Naive thymus-derived CD4-positive, alpha-beta T cell (primary cell): Measurements from ENCODE around the gene TLX2. TPM values are rescaled to one million over a fixed set of nuclear protein-coding genes. Genes with fewer than 3 reads are reported as not detected.
A peak's percentile ranks its signal among the peaks of the same experiment; 100 is the strongest.

ENCODE experiments used
- ATAC-seq: fragments of 150-1000 bp; cut with Tn5 transposase; 2 replicates; pipeline ENCODE4 v1.10.0; 2021; ENCODE audit warnings: mild to moderate bottlenecking, moderate library complexity
- CTCF ChIA-PET: fragments of 350-600 bp; sonication (Branson Sonifier 250); formaldehyde crosslinking; loops from one replicate; lab custom pipeline; 2021; ENCODE audit warnings: antibody characterized with exemption; lab: Charles Lee
- POLR2A ChIA-PET: fragments of 350-600 bp; sonication (Branson Sonifier 250); formaldehyde crosslinking; loops from one replicate; lab custom pipeline; 2021; ENCODE audit warnings: antibody characterized with exemption, inconsistent platforms; lab: Charles Lee
- DNase-seq, 9 donors: peaks; one replicate each; pipeline versions ENCODE4 v3.0.0 to v3.0.0-alpha.2; 2020 to 2022; ENCODE audit warnings: mixed read lengths in 1 of 9
- H3K27ac ChIP-seq: one replicate; pipeline ENCODE4 v1.7.0; 2013; ENCODE audit warnings: mild to moderate bottlenecking, low read depth, low read length, moderate library complexity
- H3K27me3 ChIP-seq, 2 donors: one replicate each; pipeline ENCODE4 v1.7.0; 2013; ENCODE audit warnings: low read length in 2 of 2, mild to moderate bottlenecking in 2 of 2, moderate library complexity in 2 of 2; ENCODE audit not compliant: control insufficient read depth in 2 of 2, insufficient read depth in 2 of 2
- H3K36me3 ChIP-seq, 3 experiments: 1 replicate in 2 of 3; 2 replicates in 1 of 3; pipeline ENCODE4 v1.7.0; 2013; ENCODE audit warnings: low read length in 3 of 3, mild to moderate bottlenecking in 3 of 3, moderate library complexity in 1 of 3; ENCODE audit not compliant: insufficient read depth in 3 of 3, control insufficient read depth in 2 of 3
- H3K4me1 ChIP-seq, 2 donors: one replicate each; pipeline ENCODE4 v1.7.0; 2013; ENCODE audit warnings: low read length in 2 of 2, mild to moderate bottlenecking in 2 of 2, moderate library complexity in 1 of 2; ENCODE audit not compliant: control insufficient read depth in 2 of 2, insufficient read depth in 2 of 2
- H3K4me3 ChIP-seq: 2 replicates; pipeline ENCODE4 v1.7.0; 2013; ENCODE audit warnings: mild to moderate bottlenecking, low read length
- H3K9me3 ChIP-seq, 3 experiments: 1 replicate in 2 of 3; 2 replicates in 1 of 3; pipeline ENCODE4 v1.7.0; 2013; ENCODE audit warnings: low read length in 3 of 3; ENCODE audit not compliant: control insufficient read depth in 2 of 3
- H3K27ac Mint-ChIP-seq, 9 donors: one replicate each; pipeline ENCODE4 v1.8.0; 2020 to 2022; ENCODE audit warnings: mixed read lengths in 9 of 9, mild to moderate bottlenecking in 8 of 9, moderate library complexity in 5 of 9, inconsistent platforms in 2 of 9
- H3K27me3 Mint-ChIP-seq, 5 donors: one replicate each; pipeline ENCODE4 v1.8.0; 2021 to 2022; ENCODE audit warnings: mixed read lengths in 5 of 5, mild to moderate bottlenecking in 1 of 5
- H3K36me3 Mint-ChIP-seq, 5 donors: one replicate each; pipeline ENCODE4 v1.8.0; 2020 to 2022; ENCODE audit warnings: mixed read lengths in 5 of 5, mild to moderate bottlenecking in 3 of 5, inconsistent platforms in 1 of 5
- H3K4me1 Mint-ChIP-seq, 7 donors: one replicate each; pipeline ENCODE4 v1.8.0; 2020 to 2022; ENCODE audit warnings: mixed read lengths in 7 of 7, mild to moderate bottlenecking in 3 of 7, inconsistent platforms in 1 of 7
- H3K4me3 Mint-ChIP-seq, 10 donors: one replicate each; pipeline ENCODE4 v1.8.0; 2020 to 2022; ENCODE audit warnings: mild to moderate bottlenecking in 10 of 10, mixed read lengths in 10 of 10, moderate library complexity in 6 of 10, inconsistent platforms in 2 of 10
- H3K9me3 Mint-ChIP-seq, 11 donors: one replicate each; pipeline ENCODE4 v1.8.0; 2020 to 2022; ENCODE audit warnings: mixed read lengths in 11 of 11, mild to moderate bottlenecking in 4 of 11, inconsistent platforms in 1 of 11, moderate library complexity in 1 of 11
- intact Hi-C, 2 donors: fragments of 100-400 bp; cut with micrococcal nuclease; formaldehyde crosslinking; loops; one replicate each; pipeline ENCODE4 v1.15.1; 2023
- polyA plus RNA-seq, 2 donors: library from polyadenylated mRNA; unstranded; fragments of 300-500 nt; fragmentation: Illumina TruSeq; gene quantifications; one replicate each; pipeline ENCODE4 v1.2.3, GENCODE V29; 2021
- total RNA-seq, 6 experiments: library from RNA in 5 of 6; stranded (reverse) in 5 of 6; gene quantifications; 1 replicate in 5 of 6; 2 replicates in 1 of 6; pipeline ENCODE4 v1.2.3 and lab custom pipeline; 2021 to 2026

Gene TLX2
- total and polyA plus RNA-seq, 7 experiments from 2014 or later: 0.34 to 0.66 TPM; not detected in 5

- no peak for ATAC-seq
- CTCF ChIA-PET: interaction anchor here (0.7 kb wide), 1 partner anchor 143 kb away, joined by 3 read pairs; no protein-coding TSS in a partner anchor
- Histone ChIP-seq H3K4me3 (no peak overlapping the region), H3K27me3 (peaks cover 5 to 9% of the 10 kb centered on the region in 2 donors), H3K4me1 (no peaks in the 10 kb centered on the region), H3K27ac (no peak overlapping the region), H3K36me3 (peaks cover 0 to 14% (median 6%) of the 10 kb centered on the region in 3 experiments), H3K9me3 (no peaks in the 10 kb centered on the region)
- no peak overlapping the region for H3K4me3 Mint-ChIP-seq
- H3K27ac Mint-ChIP-seq: no peak overlapping the region
- POLR2A ChIA-PET: interaction anchor here (0.7 to 2.3 kb wide), 3 partner anchors 9 to 15 kb away, joined by 3 to 7 read pairs (median 4); partner anchors contain the start of gene PCGF1
- intact Hi-C loops: no loop called here
- H3K9me3 Mint-ChIP-seq: peaks cover 0 to 2% (median 0%) of the 10 kb centered on the region in 11 donors
- peaks cover 36 to 39% (median 38%) of the 10 kb centered on the region in 5 donors for H3K27me3 Mint-ChIP-seq
- no peak for DNase-seq
- peaks cover 0 to 17% (median 12%) of the 10 kb centered on the region in 7 donors for H3K4me1 Mint-ChIP-seq
- H3K36me3 Mint-ChIP-seq: peaks cover 8 to 23% (median 20%) of the 10 kb centered on the region in 5 donors
Observed at GRCh38 chr2:74522516-74522915, 8.3 kb downstream of the TLX2 start.

DNA sequence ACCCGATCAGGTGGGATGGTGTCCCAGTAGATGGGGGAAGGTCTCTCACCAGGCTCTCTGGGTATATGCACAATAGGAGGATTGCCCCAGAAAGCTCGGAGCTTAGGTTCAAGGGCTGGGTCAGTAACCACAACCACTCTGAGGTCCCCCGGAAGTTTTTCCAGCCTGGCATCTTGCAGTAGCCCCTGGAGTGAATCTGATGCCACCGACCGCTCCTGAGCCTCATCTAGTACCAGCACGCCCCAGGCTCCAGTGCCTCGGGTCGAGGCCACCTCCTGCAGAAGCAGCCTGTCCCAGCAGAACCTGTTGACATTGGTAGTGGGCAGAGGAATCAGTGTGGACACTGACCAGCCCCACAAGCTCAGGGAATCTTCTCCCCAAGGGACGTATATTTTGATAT, 9.8 kb downstream of the TLX2 start:
- peaks cover 0 to 23% (median 6%) of the 10 kb centered on the region in 3 experiments for H3K36me3 ChIP-seq
- H3K4me3 ChIP-seq: no peak overlapping the region
- ATAC-seq (no peak), DNase-seq (no peak)
- peaks cover 0 to 10% of the 10 kb centered on the region in 2 donors for H3K4me1 ChIP-seq
- intact Hi-C loops: no loop called here
- no peaks in the 10 kb centered on the region for H3K9me3 ChIP-seq
- POLR2A ChIA-PET: no interaction called here
- Mint-ChIP-seq H3K4me3 (no peak overlapping the region), H3K36me3 (peaks cover 8 to 29% (median 24%) of the 10 kb centered on the region in 5 donors), H3K27me3 (peaks cover 22 to 24% (median 23%) of the 10 kb centered on the region in 5 donors), H3K9me3 (peaks cover 0 to 2% (median 0%) of the 10 kb centered on the region in 11 donors), H3K27ac (no peak overlapping the region), H3K4me1 (peaks cover 13 to 28% (median 24%) of the 10 kb centered on the region in 7 donors)
- peaks cover 0 to 5% of the 10 kb centered on the region in 2 donors for H3K27me3 ChIP-seq
- CTCF ChIA-PET: no interaction called here
- H3K27ac ChIP-seq: no peak overlapping the region

- H3K36me3 Mint-ChIP-seq: peaks cover 8 to 31% (median 21%) of the 10 kb centered on the region in 5 donors
- Histone ChIP-seq H3K4me3 (no peak overlapping the region), H3K27me3 (no peaks in the 10 kb centered on the region), H3K27ac (no peak overlapping the region), H3K36me3 (peaks cover 0 to 33% (median 6%) of the 10 kb centered on the region in 3 experiments), H3K9me3 (no peaks in the 10 kb centered on the region), H3K4me1 (peaks cover 0 to 10% of the 10 kb centered on the region in 2 donors)
- CTCF ChIA-PET: interaction anchor here (2.3 kb wide), 1 partner anchor 42 kb away, joined by 6 read pairs; the partner anchor contains the start of genes CCDC142 and TTC31
- POLR2A ChIA-PET: interaction anchor here (1.3 to 2.0 kb wide), 2 partner anchors 10 to 14 kb away, joined by 4 to 8 read pairs; partner anchors contain the start of gene TLX2
- ATAC-seq (no peak), DNase-seq (no peak)
- no peak overlapping the region for H3K27ac Mint-ChIP-seq
- no peak overlapping the region for H3K4me3 Mint-ChIP-seq
- peaks cover 11 to 13% (median 12%) of the 10 kb centered on the region in 5 donors for H3K27me3 Mint-ChIP-seq
- peaks cover 16 to 29% (median 26%) of the 10 kb centered on the region in 7 donors for H3K4me1 Mint-ChIP-seq
- intact Hi-C loops: loop anchor here in 1 of 2 donors (5.0 kb wide), 2 partner anchors 328 to 598 kb away; partner anchors contain the start of genes DGUOK and MTHFD2
- H3K9me3 Mint-ChIP-seq: no peaks in the 10 kb centered on the region
Observed at GRCh38 chr2:74524955-74525716, 10.9 kb downstream of the TLX2 start.

DNA sequence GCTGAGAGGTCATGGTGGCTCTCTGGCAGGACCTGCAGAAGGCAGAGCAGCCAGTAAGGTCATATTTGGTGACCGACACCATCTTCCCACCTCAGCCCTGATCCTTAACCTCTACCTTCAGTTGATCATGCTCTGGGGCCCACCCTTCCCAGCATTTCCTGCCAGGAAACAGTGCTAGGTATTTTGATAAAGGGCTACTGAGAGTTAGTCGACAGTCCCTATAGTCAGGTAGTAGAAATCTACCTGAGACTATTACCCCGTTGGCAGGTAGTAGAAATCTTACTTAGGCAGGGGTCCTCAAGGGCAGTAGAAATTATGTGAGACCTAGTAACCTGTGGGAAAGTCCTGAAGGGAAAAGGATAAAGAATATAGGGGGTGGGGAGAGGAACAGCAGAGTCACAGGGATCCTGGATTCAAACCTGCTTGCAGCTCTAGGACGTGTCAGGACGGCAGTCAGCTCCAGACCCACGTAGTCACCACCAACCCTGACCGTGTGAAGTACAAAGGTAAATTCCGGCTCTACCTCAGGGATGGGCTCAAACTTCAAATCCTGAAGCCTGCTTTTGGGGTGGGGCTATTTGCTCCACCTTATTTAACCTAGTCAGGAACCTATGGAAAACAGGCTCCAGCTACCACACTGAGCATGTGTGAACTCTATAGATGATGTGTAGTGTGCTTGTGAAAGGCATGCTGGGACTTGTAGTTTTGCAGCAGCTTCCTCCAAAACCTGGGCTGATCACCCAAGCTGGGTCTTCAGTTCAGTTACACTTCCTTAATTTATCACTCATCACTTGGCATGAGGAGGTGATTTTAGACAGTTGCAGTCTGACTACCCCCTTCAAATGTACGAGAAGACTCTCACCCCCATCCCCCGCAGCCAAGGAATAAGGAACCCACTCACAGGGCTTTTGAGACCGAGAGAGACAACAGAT, 11.7 kb downstream of the TLX2 start, which contains the start of gene DQX1:
Gene DQX1, minus strand, starts transcription at position 515 of the 932 bp plus-strand sequence. Its CDS starts 502 bp downstream, at position 13.
- ChIA-PET CTCF (interaction anchor here (0.6 to 2.3 kb wide), 4 partner anchors 17 to 276 kb away, joined by 3 to 6 read pairs (median 3); partner anchors contain the start of genes CCDC142 and TTC31), POLR2A (interaction anchor here (0.6 to 2.0 kb wide), 9 partner anchors 8 to 789 kb away, joined by 3 to 9 read pairs (median 4); partner anchors contain the start of genes TLX2, TPRKB and WBP1)
- Histone ChIP-seq H3K9me3 (no peaks in the 10 kb centered on the region), H3K4me3 (no peak within 1 kb of the TSS), H3K4me1 (peaks cover 4 to 15% of the 10 kb centered on the region in 2 donors), H3K36me3 (peaks cover 0 to 35% (median 6%) of the 10 kb centered on the region in 3 experiments), H3K27me3 (no peaks in the 10 kb centered on the region), H3K27ac (no peak within 1 kb of the TSS)
- no peaks in the 10 kb centered on the region for H3K9me3 Mint-ChIP-seq
- peaks cover 16 to 35% (median 32%) of the 10 kb centered on the region in 7 donors for H3K4me1 Mint-ChIP-seq
- peak within 1 kb of the TSS in 3 of 9 donors; percentile 28 to 46 (median 43) for H3K27ac Mint-ChIP-seq
- no peak for ATAC-seq
- peak within 1 kb of the TSS in 6 of 10 donors; percentile 10 to 94 (median 32) for H3K4me3 Mint-ChIP-seq
- H3K36me3 Mint-ChIP-seq: peaks cover 8 to 30% (median 21%) of the 10 kb centered on the region in 5 donors
- peaks cover 3 to 9% (median 3%) of the 10 kb centered on the region in 5 donors for H3K27me3 Mint-ChIP-seq
- intact Hi-C loops: loop anchor here in 1 of 2 donors (5.0 kb wide), 2 partner anchors 329 to 599 kb away; partner anchors contain the start of genes DGUOK and MTHFD2
- DNase-seq: peak in 3 of 9 donors; percentile 33 to 42 (median 41)

DNA sequence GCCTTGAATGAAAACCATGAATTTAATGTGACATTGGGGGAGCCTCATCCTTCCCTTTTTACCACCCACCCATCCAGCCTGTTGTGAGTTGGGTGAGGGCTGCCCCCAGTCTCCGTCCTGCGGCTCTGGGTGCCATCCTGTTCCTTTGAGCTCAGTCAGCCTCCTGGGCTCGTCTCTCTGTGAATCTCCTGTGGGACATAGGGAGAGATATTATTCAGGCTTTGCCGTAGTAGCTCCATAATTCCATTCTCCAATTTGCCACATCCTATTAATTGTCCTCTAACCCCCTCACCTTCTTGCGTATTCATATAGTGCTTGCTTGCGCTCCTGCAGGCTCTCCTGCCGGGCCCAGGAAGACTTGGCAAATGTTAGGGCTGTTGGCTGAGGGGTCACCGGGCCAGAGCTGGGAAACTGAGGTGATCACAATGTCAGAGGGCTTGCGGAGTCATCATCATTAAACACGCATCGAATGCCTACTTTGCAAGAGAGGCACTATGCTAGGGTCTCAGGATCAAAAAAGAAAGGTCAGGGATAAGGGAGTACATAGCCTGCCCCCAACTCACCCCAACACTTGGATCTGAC, 12.5 kb downstream of the TLX2 start:
- H3K9me3 ChIP-seq: no peaks in the 10 kb centered on the region
- no peak for DNase-seq
- POLR2A ChIA-PET: interaction anchor here (0.7 to 2.0 kb wide), 11 partner anchors 9 to 789 kb away, joined by 3 to 9 read pairs (median 4); partner anchors contain the start of genes CCDC142, PCGF1, TLX2 and TPRKB
- ATAC-seq: no peak
- intact Hi-C loops: loop anchor here in 1 of 2 donors (5.0 kb wide), 2 partner anchors 329 to 599 kb away; partner anchors contain the start of genes DGUOK and MTHFD2
- Mint-ChIP-seq H3K27ac (peak overlapping the region in 1 of 9 donors; percentile 28), H3K4me3 (peak overlapping the region in 5 of 10 donors; percentile 10 to 80 (median 30)), H3K27me3 (peaks cover 0 to 5% (median 0%) of the 10 kb centered on the region in 5 donors), H3K9me3 (no peaks in the 10 kb centered on the region), H3K4me1 (peaks cover 16 to 42% (median 36%) of the 10 kb centered on the region in 7 donors), H3K36me3 (peaks cover 8 to 32% (median 21%) of the 10 kb centered on the region in 5 donors)
- H3K36me3 ChIP-seq: peaks cover 0 to 35% (median 6%) of the 10 kb centered on the region in 3 experiments
- H3K27me3 ChIP-seq: no peaks in the 10 kb centered on the region
- peaks cover 11 to 23% of the 10 kb centered on the region in 2 donors for H3K4me1 ChIP-seq
- H3K27ac ChIP-seq: no peak overlapping the region
- CTCF ChIA-PET: interaction anchor here (0.6 to 2.3 kb wide), 3 partner anchors 44 to 277 kb away, joined by 3 to 6 read pairs (median 3); partner anchors contain the start of genes CCDC142 and TTC31
- no peak overlapping the region for H3K4me3 ChIP-seq
